HG03457 (cell line): Measurements from ENCODE around the gene NAP1L2.
"Not testable (repeated sequence)": the region's sequence is repeated elsewhere in the genome, so short reads cannot be mapped to it uniquely, and the experiment has no call there.

ENCODE experiments used
- ATAC-seq: cut with Tn5 transposase; IDR thresholded peaks from one replicate; pipeline ENCODE4 v1.9.1; 2021; ENCODE audit warnings: moderate number of reproducible peaks; ENCODE audit not compliant: unreplicated experiment

The NAP1L2 gene

GRCh38 chrX:73214426-73215094, at the start of gene NAP1L2:
Gene NAP1L2 (minus strand): TSS chrX:73214851. CDS start chrX:73214492, 359 bp downstream.
- peak; percentile 88 for ATAC-seq

- ATAC-seq, result no peak
These were observed 48.3 kb upstream of the NAP1L2 start for GRCh38 chrX:73262991-73263390.

- ATAC-seq, result no peak
These were observed 24.6 kb upstream of the NAP1L2 start for GRCh38 chrX:73239242-73239641.

- no peak for ATAC-seq
These were observed 3.0 kb upstream of the NAP1L2 start for GRCh38 chrX:73217621-73218020.

- no peak for ATAC-seq
These were observed 595 bp upstream of the NAP1L2 start for GRCh38 chrX:73215246-73215645.

GRCh38 chrX:73213734-73214425, 771 bp downstream of the NAP1L2 start:
- no peak for ATAC-seq

- ATAC-seq, result no peak
These were observed 8.3 kb downstream of the NAP1L2 start for GRCh38 chrX:73206366-73206765.

- no peak for ATAC-seq
These were observed 32.0 kb downstream of the NAP1L2 start for GRCh38 chrX:73182502-73183114.

- ATAC-seq, result not testable (repeated sequence)
These were observed 45.7 kb downstream of the NAP1L2 start for GRCh38 chrX:73168945-73169344.
